SW480 (cell line): ENCODE measurements around the gene UBE2D4.
"Not testable (repeated sequence)": the region's sequence is repeated elsewhere in the genome, so short reads cannot be mapped to it uniquely, and the experiment has no call there.

Experiments used
- DNase-seq: peaks from one replicate; pipeline ENCODE4 v3.0.0-alpha.2; 2016; ENCODE audit warnings: low spot score

The UBE2D4 gene

GRCh38 chr7:43968172-43969040, 42.2 kb downstream of the UBE2D4 start:
- not testable (repeated sequence) for DNase-seq

GRCh38 chr7:43969586-43969985, 43.4 kb downstream of the UBE2D4 start:
- not testable (repeated sequence) for DNase-seq

- not testable (repeated sequence) for DNase-seq
Measured at GRCh38 chr7:43970698-43971097, 44.5 kb downstream of the UBE2D4 start.

DNA sequence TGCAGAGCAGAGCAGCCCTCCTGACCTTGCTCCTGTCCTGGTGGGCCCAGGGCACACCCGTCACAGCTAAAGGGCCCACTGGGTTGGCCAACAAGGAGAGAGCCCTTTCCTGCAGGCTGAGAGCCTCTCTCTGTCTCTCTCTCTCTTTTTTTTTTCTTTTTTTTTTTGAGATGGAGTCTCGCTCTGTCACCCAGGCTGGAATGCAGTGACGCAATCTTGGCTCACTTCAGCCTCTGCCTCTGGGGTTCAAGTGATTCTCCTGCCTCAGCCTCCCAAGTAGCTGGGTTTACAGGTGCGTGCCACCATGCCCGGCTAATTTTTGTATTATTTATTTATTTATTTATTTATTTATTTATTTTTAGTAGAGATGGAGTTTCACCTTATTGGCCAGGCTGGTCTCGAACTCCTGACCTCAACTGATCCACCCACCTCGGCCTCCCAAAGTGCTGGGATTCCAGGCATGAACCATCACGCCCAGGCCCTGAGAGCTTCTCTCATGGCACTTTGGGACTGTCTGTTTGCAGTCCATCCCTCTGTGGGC, 47.9 kb downstream of the UBE2D4 start:
- DNase-seq = not testable (repeated sequence)

- DNase-seq = not testable (repeated sequence)
Measured at GRCh38 chr7:43974725-43975482, 48.7 kb downstream of the UBE2D4 start.

GRCh38 chr7:43977525-43977924, 51.3 kb downstream of the UBE2D4 start:
- no peak for DNase-seq

- DNase-seq = not testable (repeated sequence)
Measured at GRCh38 chr7:43978102-43978501, 51.9 kb downstream of the UBE2D4 start.

GRCh38 chr7:43982848-43983247, 56.6 kb downstream of the UBE2D4 start:
- DNase-seq = not testable (repeated sequence)

DNA sequence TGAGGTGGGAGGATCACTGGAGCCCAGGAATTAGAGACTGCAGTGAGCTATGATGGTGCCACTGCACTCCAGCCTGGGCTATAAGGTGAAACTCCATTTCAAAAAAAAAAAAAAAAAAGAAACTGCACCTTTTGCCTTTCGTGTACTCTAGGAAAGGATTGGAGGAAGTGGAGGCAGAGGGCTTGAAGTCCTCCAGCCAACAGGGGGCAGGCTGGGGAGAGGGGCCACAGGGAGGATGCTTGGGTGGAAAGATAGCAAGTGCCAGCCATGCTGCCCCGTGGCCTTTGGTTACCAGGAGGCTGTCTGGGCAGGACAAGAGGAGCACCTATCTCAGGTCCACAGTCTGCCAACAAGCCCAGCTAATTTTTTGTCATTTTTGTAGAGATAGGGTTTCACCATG, 57.5 kb downstream of the UBE2D4 start:
- not testable (repeated sequence) for DNase-seq

DNA sequence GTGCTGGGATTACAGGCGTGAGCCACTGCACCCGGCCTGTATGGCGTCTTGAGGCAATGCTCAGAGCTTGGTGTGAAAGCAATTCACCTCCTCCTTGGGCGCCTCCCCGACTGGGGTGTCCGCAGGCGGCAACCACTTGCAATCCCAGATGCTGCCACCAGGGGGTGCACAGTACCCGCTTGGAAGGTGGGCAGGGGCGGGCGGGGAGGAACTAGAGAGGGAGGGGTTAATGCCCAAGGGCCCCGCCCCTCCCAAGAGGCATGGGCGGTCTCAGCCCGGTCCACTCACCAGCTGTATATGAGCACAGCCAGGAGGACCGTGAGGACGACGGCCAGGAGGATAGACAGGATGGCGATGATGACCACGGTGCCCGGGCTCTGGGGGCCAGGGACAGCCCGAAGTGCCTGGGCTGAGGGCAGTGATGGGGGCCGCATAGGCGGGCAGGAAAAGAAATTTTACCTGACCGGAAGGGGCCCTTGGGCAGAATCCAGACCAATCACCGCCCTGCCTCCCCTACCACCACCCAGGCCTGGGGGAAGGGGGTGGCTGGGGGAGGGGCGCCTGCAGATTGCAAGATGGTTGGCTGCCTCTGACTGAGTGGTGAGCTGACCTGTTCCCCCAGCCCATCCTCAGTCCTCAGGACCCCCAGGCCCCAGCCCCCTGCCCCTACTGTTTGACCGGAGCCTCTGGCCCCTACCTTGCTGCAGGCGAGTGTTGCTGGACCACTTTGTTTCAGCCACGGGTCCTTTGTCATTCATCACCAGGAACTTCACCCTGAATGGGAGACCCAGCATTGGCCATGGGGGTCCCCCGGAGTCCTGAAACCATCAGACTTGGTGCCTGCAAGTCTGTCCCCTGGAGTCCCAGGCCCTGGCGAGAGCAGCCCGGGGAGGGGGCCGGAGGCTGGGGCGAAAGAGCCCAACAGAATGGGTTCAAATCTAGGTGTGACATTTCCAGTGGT, 59.9 kb downstream of the UBE2D4 start:
- peak; percentile 30 for DNase-seq

GRCh38 chr7:43987476-43987875, 61.2 kb downstream of the UBE2D4 start:
- DNase-seq = not testable (repeated sequence)

- DNase-seq = not testable (repeated sequence)
Measured at GRCh38 chr7:43990011-43990585, 63.9 kb downstream of the UBE2D4 start.

- not testable (repeated sequence) for DNase-seq
Measured at GRCh38 chr7:43990829-43991228, 64.6 kb downstream of the UBE2D4 start.

DNA sequence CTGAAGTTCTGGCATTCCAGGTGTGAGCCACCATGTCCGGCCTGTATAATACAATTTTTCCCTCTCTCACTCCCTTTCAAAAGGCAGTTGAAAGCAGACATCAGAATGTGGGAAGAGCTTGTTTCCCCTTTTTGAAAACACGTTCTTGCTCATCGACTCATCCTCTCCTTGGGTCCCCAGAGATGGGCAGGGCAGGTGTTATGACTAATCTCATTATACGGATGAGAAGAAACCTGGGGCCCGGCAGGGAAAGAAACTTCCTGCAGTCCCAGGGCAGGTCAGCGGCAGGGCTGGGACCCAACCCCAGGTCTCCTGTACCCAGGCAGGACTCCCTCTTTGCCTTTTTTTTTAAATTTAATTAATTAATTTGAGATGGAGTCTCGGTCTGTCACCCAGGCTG, 66.7 kb downstream of the UBE2D4 start:
- DNase-seq = peak; percentile 42

- DNase-seq = not testable (repeated sequence)
Measured at GRCh38 chr7:43994681-43995080, 68.4 kb downstream of the UBE2D4 start.

DNA sequence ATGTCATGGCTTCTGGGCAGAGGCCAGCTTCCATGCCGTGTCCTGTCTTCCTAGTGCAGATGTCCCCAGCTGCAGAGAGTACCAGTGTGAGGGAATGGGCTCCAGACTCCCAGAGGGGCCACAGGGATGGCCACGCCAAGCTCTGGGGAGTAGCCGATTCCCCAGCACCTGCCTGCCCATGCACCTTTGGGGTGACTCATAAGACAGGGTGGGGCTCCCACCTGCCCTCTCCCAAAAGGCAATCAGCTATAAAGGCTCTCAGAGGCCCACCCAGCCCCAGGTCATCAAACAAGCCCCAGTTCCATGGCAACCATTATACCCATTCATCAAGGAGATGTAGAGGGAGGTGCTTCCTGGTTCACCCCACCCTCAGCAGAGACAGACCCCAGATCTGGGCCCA, 71.3 kb downstream of the UBE2D4 start, which contains the start of gene SPDYE1:
SPDYE1 (plus strand) TSS at position 366 of the 400 bp plus-strand sequence. CDS start 2,053 bp downstream, outside the sequence.
- not testable (repeated sequence) for DNase-seq
